CD4-positive, alpha-beta T cell treated with Interleukin-4 for 1 hour (primary cell): Measurements from ENCODE around the gene BAHCC1.
A peak's percentile ranks its signal among the peaks of the same experiment; 100 is the strongest.

Experiments
- DNase-seq, 2 donors: peaks; one replicate each; pipeline ENCODE4 v3.0.0-alpha.2; 2020 to 2022

BAHCC1 gene

DNA sequence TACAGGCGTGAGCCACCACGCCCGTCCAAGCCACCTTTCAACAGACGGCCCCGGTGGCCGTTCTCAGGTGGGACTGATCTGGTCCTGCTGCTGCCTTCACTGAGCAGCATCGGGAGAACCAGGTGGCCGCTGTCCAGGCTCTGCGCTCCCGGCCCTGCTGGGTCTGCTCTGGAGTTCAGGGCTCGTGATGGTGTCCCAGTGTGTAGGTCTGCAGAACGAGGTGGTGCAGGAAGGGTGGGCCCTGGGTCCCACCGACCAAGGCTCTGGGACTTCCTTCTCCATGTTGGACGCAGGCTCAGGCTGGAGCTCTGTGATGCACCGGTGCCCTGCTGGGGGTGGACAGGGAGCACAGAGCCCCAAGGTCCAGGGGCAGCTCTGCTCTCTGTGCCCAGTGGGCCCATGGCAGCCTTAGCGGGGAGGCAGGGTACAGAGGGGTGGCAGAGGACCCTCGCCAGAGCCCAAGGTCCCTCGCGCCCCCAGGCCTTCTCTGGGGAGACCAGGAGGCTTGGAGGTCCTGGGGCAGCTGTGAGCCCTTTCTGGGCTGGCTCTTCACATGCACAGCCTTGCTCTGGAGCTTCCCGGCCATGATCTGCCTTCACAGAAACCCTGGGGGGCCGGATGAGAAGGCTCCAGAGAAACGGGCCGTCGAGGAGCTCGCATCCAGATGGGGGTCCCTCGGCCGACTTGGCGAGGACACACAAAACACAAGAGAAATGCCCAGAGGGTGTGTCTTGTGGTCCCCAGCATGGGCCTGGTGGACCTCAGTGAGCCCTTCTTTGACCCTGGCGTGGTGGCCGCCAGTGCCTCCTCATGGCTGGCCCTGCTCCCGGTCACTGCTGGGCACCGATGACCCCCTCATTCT lies 26.9 kb upstream of the BAHCC1 start:
- DNase-seq, result no peak

DNA sequence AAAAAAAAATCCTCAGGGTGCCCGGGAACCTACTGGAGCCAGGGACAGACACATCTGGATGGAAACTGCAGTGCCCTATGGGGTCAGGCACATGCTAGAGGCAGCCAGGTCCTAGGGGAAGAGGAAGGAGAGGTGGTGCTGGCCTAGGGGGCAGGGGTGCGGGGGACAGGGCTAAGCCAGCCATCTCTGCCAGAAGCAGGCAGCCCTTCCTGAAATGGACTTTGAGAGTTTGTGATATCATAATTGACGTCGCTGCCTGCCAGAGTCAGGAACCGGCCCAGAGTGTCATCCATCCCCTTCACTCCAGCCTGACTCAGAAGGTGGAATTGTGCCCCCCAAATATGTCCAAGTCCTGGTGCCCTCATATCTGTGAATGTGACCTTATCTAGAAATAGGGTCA lies 25.0 kb upstream of the BAHCC1 start:
- DNase-seq, result no peak

DNA sequence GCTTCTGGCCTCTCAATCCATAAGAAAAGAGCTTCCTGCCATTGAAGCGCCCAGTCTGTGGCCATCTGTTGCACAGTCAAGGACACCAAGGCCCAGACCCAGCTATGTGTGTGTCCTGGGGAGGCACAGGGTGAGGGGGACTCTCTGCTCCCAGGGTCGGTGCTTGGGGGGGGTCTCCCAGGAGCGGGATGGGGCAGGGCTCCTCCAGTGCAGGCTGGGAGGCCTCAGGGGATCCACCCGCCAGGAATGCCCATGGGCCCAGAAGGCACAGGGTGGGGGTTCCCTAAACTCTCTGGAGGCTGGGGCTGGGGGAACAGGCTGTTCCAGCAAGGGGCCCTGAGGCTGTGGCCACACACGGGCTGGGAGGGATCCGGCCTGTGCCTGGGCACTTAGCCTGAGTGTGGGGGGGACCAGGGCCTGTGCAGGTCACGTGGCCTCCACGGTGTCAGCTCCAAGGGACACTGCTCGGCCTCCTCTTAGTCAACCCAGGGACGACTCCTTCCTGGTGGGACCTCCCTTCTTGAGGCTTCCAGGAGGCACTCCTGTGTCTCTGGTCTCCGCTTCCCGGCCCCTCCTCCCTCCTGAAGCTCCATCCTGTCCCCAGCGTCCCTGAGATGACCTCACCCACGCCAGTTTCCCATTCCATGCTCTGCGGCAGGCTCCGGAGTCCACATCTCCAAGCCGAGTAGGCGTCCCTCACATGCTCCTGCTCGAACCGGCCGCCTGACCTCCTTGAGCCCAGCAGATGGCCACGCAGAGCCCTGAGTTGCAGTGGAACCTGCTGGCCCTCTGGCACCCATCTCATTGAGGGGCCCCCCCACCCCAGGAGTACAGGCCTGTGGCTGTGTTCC lies 23.1 kb upstream of the BAHCC1 start:
- DNase-seq, result no peak

DNA sequence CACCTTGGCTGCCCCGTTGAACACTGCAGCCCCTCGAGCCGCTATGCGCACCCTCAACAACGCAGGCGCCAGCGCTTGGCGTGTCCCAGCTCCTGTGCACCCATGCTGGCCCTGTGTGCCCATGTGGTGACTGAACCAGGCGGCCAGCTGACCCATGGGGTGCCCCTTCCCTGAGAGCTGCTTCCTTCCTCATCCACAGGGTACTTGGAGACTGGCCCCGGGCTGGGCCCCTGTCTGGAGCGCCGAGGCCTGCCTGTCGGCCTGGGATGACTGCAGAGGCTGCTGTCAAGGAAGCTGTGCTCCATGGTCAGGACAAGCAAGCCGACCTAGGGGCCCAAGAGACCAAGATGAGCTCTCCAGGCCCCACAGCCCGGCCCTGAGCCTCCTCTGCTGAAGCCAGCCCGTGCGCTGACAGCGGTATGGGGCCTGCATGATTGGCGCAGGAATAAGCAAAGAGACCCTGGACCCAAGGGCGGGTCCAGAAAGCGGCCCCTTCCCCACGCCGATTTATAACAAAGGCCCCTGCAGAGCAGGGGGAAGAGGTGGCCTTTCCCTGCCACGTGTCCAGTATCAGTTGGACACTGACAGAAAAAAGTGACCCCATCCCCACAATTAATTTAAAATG lies 21.6 kb upstream of the BAHCC1 start:
- no peak for DNase-seq

DNA sequence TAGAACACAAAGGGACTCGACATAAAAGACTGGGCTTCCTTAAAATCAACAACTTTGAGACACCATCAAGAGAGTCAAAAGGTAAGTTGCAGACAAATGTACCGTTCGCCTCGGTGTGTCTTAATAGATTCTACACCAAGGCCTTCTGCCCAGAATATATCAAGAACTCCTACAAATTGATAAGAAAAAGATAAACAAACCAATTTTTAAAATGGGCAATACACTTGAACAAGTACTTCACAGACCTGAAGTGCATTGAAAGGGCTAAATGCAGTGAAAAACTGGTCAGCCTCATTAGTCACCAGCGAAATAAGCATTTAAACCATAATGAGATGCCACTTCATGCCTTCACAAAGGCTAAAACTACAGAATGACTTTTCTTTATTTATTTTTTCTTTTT lies 20.4 kb upstream of the BAHCC1 start:
- no peak for DNase-seq

DNA sequence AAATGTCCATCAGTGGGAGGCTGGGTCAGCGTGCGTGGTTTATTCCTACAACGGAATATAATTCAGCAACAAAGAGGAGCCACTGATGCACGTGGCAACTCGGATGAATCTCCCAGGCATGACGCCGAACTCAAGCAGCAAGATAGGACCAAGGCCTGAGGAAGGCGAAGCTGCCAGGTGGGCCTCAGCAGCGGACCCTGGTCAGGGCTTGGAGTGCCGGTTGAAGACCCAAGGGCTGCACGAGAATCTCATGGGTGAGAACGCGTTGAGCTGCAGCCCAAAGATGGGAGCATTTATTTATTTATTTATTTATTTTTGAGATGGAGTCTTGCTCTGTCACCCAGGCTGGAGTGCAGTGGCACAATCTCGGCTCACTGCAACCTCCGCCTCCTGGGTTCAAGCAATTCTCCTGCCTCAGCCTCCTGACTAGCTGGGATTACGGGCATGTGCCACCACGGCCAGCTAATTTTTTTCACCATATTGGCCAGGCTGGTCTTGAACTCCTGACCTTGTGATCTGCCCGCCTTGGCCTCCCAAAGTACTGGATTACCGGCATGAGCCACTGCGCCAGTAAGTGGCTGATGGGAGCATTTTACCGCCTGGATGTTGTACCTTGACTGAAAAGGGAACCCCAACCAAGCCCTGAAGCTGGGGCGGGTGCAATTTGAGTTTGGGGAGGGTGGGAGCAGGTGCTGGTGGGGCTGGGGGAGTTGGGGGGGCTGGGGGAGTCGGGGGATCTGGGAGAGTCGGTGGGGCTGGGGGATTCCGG lies 18.1 kb upstream of the BAHCC1 start:
- no peak for DNase-seq

DNA sequence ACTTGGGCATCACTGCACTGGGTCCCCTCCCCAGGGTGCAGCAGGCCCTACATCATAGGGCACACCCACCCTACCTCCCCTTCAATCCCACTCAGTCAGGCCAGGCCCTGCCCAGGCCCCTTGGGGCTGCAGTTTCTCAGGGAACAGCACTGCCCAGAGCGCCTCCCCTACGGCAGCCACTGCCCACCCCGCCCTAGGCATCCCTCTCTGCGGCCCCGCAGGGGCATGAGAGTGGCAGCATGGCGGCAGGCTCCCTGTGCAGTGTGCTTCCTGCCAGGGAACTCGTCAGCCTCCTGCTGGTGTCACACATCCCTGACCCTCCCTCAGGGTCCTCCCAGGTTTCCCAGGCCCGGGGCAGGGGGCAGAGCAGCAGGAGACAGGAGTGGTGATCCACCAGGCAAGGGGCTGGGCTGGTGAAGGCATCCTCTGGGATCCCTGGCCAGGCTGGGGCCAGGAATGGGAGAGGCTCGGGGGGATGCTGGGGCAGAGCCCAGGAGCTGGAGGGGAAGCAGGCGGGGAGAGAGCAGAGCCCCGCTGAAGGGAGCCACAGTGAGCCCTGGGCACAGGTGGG lies 16.2 kb upstream of the BAHCC1 start:
- no peak for DNase-seq

DNA sequence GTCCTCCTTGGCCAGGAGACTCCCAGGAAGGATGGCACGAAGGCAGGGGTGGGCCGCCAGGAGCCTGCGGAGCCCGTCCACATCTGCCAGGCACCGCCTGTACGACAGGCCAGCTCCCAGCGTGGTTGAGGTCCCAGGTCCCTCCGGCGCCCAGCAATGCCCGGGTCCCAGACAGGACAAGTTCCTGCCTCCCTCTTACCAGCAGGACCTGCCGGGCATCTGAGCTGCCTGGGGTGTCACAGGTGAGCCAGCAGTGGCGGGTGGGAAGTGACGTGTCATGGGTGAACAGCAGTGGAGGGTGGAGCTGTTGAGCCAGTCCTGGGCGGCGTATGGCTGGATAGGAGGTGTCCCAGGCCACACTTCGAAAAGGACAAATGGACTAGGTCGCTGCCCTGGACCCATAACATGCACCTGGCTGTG lies 15.7 kb upstream of the BAHCC1 start:
- no peak for DNase-seq

DNA sequence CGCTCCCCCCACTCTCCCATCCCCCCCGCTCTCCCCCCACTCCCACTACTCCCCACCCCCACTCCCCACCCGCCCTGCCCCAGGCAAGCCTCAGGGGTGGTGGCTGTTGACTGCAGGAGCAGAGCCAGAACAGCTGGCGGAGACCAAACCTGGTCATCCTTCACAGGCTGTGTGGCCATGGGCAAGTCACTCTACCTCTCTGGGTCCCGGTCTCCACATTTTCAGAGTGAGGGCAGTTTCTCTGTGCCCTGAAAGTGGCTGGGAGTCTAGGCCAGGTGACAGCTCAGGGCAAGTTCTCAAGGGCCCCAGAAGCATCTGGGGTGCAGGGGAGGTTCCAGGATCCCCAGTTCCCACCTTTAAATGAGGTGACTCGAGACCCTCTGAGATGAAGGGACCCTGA lies 15.1 kb upstream of the BAHCC1 start:
- no peak for DNase-seq

DNA sequence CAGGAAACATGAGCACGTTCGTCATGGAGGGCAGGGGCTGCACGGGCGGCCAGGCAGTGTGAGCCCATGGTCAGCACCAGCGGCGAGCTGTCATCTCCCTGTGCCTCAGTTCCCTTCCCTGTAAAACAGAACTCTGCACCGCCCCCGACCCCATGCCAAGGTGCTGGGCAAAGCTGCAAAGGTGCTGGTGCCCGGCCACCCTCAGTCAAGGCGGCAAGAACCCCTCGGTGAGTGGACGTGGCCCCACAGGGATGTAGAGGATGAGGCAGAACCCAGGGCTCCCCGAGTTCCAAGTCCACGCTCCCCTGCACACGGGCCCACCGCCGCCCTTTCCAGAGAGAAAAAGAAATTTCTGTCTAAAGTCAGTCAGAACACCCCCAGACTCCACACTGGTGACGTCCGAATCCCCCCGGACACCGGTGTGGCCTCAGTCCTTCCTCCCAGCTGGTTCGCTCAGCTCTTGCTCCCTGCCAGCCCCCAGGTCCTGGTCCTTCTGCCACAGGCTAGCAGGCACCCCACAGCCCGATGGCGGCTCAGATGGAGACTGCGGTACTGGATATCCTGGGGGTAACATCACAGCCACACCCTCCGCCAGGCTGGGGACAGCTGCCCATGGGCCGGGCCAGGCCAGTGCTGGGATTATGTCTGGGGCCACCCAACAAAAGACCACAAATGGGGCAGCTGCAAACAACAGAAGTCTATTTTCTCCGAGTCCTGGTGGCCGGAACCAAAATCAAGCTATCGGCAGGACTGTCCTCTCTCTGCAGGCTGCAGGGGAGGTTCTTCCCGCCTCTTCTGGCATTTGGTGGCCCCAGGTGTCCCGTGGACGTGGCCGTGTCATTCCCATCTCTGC lies 14.4 kb upstream of the BAHCC1 start:
- no peak for DNase-seq

DNA sequence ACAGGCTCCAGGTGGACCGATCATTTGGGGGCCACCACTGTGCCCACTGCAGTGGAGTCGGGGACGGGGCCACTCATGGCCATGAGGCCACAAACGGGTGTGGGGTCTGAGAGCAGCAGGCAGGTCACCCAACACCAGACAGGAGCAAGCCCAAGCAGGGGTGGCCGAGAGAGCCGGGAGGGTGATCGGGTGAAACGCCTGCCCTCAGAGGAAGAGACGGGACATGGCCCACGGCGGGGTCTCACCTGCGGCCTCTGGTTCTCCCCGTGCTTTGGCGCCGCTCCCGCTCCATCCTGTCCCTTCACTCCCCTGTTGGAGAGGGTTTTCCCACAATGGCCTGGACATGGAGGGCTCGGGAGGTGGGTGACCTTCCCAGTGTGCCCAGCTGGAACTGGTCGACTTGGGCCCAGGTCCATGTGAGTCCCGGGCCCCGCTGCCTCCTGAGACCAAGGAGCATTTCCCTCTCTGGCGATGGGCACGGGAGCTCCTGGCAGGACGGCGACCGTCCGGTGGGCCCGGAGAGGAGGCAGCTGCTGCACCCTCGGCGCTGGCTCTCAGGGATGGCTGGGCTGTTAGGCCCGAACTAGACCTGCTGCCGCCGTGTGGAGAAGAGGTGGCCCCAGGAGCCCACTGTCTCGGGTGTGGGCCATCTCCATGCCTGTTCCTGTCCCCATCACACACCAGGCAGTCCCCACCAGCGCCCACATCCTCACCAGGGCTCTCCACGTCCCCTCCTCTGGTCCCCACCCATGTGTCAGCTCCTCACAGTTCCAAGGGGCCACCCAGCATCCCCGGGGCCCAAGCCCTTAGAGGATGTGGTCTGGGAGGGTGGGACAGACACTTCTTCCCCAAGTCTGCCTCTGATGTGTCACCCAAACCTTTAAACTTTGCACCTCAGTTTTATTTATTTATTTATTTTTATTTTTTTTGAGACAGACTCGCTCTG lies 13.4 kb upstream of the BAHCC1 start:
- DNase-seq, result peak; percentile 37 to 44

DNA sequence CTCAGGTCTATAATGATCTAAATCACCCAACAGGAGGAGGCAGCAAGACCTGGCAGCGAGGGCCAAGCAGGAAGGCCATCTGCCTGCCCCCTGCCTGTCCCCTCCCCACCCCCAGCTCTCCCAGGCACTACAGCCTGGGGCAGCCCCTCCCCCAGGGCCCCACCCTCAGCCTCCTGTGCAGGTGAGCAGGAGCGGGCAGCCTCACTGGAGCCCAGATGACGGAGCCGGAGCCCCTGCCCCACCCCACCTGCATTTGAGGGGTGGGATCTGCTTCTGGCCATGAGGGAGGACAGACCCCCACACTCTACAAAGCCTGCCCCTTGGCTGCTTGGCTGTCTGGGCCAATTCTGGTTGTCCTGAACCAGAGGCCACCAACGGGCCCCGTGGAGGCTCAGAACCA lies 12.4 kb upstream of the BAHCC1 start:
- DNase-seq, result no peak

DNA sequence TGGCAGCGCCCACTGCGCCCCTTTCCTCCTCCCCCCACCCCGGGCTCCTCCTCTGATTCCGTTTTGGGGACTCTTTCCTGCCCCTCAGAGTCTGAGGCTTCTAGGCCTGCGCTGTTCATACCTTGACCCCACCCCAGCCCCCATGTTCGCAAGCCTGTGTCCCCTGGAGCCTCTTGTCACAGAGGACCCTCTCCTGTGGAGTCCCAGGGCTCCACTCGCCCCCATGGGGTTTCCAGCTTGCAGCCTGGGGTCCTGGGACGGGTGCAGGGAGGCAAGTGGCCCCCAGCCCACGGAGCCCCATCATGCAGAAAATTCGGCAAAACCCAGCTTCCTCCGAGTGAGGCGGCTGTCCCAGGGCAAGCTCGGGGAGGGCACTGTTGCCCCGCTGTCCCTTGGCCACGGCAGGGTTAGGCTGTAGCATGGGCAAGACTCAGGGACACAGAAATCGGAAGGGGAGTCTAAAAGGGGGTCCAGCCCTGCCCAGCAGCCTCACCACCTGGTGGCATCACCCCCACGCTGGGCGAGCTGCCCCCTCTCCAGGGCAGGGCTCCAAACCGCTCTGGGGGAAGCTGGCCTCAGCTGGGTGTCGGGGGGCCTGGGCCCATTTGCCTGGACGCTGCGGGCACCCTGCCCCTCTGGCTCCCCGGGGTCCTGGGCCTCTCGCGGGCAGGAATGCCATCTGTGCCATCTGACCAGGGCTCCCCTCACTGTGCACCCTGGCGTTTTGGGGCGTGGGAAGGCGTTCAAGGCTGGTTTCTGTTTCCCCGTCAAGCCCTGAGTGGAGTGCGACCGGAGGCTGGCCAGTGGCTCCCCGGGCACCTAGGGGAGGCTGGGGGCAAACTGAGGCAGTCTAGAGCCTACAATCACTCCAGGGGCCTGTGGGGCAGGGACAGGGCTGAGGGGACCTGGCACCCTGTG lies 11.5 kb upstream of the BAHCC1 start:
- DNase-seq, result no peak

DNA sequence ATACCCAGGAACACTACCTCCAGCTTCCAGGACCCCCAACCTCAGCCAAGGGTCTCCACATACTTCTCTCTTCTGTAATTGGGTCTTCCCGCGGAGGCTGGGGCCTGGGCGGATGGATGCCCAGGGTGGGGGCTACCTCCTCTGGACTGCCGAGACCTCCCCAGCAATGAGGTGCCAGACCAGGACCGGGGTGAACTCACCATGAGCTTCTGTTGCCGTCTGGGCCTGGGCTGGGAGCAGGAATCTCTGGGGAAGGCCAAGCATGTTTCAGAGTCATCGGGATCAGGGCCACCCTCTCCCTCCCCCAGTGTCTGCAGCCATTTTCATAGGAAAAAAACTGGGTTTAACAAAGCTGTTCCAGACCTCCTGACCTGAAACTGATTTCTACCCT lies 10.3 kb upstream of the BAHCC1 start:
- no peak for DNase-seq

DNA sequence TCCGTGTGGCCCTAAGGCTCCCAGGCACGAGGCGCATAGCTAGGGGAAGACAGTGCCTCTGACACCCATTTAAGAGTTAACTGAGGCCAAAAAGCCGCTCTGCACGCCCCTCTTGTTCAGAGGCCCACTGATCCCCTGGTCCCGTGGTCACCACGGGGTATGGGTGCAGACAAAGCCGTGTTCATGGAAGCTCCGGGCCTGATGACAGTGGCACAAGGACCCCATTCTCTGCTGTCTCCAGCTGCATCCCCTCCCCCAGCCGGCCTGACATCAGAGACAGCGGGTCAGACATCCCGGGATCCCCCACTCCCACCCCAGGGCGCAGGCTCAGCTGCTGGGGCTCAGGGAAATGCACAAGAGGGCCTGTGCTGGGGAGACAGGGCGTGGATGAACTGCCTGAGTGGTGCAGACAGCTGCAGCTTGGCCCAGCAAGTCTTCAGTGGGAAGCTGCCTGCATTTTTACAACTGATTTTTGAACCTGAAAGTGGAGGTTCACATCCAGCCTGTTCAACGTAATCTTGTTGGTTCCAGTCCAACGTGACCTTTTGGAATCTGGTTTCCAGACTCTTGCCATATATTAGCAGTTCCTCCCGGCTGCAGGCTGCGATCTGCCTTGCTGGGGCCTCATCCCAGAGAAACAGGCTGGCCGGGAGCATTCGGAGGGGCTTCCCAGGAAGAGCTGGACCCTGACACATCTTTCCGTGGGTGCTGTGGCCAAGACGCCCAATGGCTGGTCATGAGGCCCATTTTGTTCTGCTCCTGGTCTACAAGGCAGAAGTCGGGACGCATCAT lies 9.7 kb upstream of the BAHCC1 start:
- DNase-seq, result no peak

DNA sequence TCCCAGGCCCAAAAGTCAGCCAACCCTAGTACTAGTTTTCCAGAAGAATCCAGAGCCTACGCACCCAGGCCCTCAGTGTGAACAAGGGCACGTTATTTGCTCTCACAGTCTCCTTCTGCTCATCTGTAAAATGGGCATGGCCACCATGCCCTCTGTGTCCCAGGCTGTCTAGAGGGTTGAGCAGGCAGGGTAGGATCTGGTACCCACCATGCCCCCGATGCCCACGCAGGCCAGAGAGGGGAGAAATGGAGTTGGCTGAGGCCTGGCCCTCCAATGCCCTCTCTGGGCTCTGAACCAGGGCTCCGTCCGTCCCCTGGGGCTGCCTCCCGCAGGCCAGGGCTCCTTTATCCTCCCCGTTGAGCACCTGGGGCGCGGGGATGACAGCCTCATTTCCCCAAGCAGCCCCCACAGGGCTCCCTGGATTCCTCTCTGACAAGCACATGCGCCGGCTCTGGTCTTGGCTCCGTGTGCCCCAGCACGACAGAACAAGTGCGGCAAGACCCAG lies 9.1 kb upstream of the BAHCC1 start:
- no peak for DNase-seq

DNA sequence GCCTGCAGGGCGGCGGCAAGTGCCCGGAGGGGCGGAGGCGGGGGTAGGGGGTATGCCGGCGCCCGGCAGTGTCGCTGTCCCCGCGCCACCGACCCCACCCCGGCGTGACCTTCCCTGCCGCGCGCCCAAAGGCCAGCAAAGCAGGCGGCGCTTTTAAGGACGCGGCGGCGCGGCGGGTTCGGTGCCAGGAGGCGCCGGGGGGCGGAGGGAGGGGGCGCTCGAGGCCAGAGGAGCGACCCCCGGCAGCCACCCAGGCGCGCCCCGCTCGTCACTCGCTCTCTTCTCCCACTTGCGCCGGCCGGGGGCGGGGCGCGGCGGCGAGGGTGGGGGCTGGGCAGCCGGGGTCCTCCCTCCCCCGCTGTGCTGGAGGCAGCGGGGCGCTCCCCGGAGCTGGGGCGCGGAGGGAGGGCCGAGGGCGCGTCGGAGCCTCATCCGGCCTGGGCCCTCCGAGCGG lies 8.6 kb upstream of the BAHCC1 start:
- DNase-seq, result no peak
